SU-DHL-6 (cell line): ENCODE measurements around the gene ARHGAP28.

Experiments used
- H2AFZ ChIP-seq: fragments of 200-600 bp; sonication (generic); 2 replicates; pipeline ENCODE4 v1.6.1; 2014; ENCODE audit warnings: low read depth, mild to moderate bottlenecking, moderate library complexity, mixed read lengths, antibody characterized with exemption, low read length; ENCODE audit not compliant: severe bottlenecking
- H3F3A ChIP-seq: fragments of 200-600 bp; shearing (Covaris generic); 2 replicates; pipeline ENCODE4 v1.6.0; 2016; ENCODE audit warnings: antibody characterized with exemption, mild to moderate bottlenecking; ENCODE audit not compliant: insufficient read depth
- H3K27ac ChIP-seq: fragments of 200-600 bp; sonication (generic); 2 replicates; pipeline ENCODE4 v1.5.1; 2016; ENCODE audit warnings: low read depth, mild to moderate bottlenecking, low read length, moderate library complexity, mixed read lengths
- H3K27me3 ChIP-seq: fragments of 200-600 bp; sonication (generic), shearing (Covaris generic); 2 replicates; pipeline ENCODE4 v1.6.0; 2014; ENCODE audit warnings: mild to moderate bottlenecking, low read length
- H3K36me3 ChIP-seq: fragments of 200-600 bp; sonication (generic); 2 replicates; pipeline ENCODE4 v1.6.1; 2014; ENCODE audit warnings: mild to moderate bottlenecking, low read length, mixed read lengths
- H3K4me2 ChIP-seq: fragments of 300-600, 200-600 bp; shearing (Covaris generic), sonication (generic); 2 replicates; pipeline ENCODE4 v1.6.0; 2014; ENCODE audit warnings: low read length, low read depth, mild to moderate bottlenecking; ENCODE audit not compliant: poor library complexity, severe bottlenecking
- H3K4me3 ChIP-seq: fragments of 200-600 bp; sonication (generic); 2 replicates; pipeline ENCODE4 v1.5.1; 2014; ENCODE audit warnings: antibody characterized with exemption, low read length, mild to moderate bottlenecking, mixed read lengths; ENCODE audit not compliant: insufficient read depth, poor library complexity, severe bottlenecking
- H3K79me2 ChIP-seq: fragments of 200-600 bp; sonication (generic); 2 replicates; pipeline ENCODE4 v1.6.1; 2014; ENCODE audit warnings: mild to moderate bottlenecking, low read length, moderate library complexity; ENCODE audit not compliant: insufficient read depth
- H3K9ac ChIP-seq: fragments of 200-600 bp; sonication (generic); 2 replicates; pipeline ENCODE4 v1.7.0; 2014; ENCODE audit warnings: mild to moderate bottlenecking, low read length
- H3K9me2 ChIP-seq: fragments of 200-600 bp; sonication (generic); replicated peaks from 2 replicates; pipeline ENCODE4 v1.6.1; 2014; ENCODE audit warnings: low read length; ENCODE audit not compliant: insufficient read depth
- H3K9me3 ChIP-seq: fragments of 200-600 bp; sonication (generic); 2 replicates; pipeline ENCODE4 v1.6.1; 2014; ENCODE audit warnings: low read length, mixed read lengths; ENCODE audit not compliant: insufficient read depth
- H4K20me1 ChIP-seq: fragments of 200-600 bp; sonication (generic); 2 replicates; pipeline ENCODE4 v1.6.1; 2014; ENCODE audit warnings: low read depth, mild to moderate bottlenecking, antibody characterized with exemption, low read length, moderate library complexity, mixed read lengths
- EZH2phosphoT487 ChIP-seq: fragments of 200-600 bp; sonication (generic), shearing (Covaris generic); conservative IDR thresholded peaks from 2 replicates; pipeline ENCODE4 v1.6.1; 2018; ENCODE audit warnings: mild to moderate bottlenecking, antibody characterized with exemption, low read length, moderate library complexity, mixed read lengths
- TF ChIP-seq, protein P1 (sequence below): fragments of 200-600 bp; sonication (generic); IDR thresholded peaks from one replicate; pipeline ENCODE4 v1.5.1; 2017; ENCODE audit warnings: antibody characterized with exemption, mild to moderate bottlenecking, low read length, moderate library complexity; ENCODE audit not compliant: insufficient read depth, poor library complexity, severe bottlenecking

ARHGAP28 gene

GRCh38 chr18:6879508-6880195, 150.1 kb downstream of the ARHGAP28 start:
- Histone ChIP-seq H3F3A (no peaks in the 10 kb centered on the region), H3K4me2 (no peak overlapping the region), H3K79me2 (no peaks in the 10 kb centered on the region), H2AFZ (no peak overlapping the region), H4K20me1 (no peaks in the 10 kb centered on the region), H3K9me3 (no peaks in the 10 kb centered on the region), H3K9me2 (no peaks in the 10 kb centered on the region), H3K27ac (no peak overlapping the region), H3K9ac (no peak overlapping the region), H3K36me3 (no peaks in the 10 kb centered on the region), H3K27me3 (no peaks in the 10 kb centered on the region), H3K4me3 (no peak overlapping the region)
- TF ChIP-seq, protein P1, sequence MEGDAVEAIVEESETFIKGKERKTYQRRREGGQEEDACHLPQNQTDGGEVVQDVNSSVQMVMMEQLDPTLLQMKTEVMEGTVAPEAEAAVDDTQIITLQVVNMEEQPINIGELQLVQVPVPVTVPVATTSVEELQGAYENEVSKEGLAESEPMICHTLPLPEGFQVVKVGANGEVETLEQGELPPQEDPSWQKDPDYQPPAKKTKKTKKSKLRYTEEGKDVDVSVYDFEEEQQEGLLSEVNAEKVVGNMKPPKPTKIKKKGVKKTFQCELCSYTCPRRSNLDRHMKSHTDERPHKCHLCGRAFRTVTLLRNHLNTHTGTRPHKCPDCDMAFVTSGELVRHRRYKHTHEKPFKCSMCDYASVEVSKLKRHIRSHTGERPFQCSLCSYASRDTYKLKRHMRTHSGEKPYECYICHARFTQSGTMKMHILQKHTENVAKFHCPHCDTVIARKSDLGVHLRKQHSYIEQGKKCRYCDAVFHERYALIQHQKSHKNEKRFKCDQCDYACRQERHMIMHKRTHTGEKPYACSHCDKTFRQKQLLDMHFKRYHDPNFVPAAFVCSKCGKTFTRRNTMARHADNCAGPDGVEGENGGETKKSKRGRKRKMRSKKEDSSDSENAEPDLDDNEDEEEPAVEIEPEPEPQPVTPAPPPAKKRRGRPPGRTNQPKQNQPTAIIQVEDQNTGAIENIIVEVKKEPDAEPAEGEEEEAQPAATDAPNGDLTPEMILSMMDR, result no peak
- no peak for TF ChIP-seq EZH2phosphoT487

DNA sequence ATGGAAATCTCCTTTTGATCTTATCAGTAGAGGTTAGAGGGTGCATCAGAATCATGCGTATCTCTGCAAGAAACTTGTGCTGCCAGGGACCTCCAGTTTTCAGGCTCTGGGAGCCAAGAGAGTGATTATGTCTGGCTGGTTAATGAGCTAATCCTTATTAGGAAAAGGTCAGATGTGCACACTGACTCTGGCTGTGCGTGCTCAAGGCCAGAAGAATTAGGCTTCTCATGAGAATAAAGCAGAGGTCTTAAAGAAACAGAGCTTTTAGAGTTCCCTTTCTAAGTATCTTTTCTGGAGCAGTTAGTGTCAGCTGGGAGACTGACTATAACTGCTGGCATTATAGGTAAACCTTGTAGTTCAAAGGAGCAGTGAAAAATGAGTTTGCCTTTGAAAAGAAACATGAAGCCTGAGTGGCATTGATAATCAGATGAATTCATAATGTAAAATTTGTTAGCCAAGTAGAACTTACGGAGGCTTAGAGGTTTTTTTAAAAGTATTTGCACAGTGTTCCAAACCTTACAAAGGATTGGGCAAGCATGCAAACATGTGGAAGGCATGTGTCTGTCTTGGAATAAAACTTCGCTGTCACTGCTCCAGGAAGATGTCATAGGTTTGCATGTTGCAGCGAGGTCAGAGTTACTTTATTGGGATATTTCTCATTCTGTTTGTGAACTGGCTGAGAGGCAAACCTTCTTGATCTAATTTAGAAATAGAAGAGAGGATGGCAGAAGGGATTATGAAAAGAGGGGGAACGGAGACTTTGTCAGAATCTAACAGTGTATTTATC, 151.7 kb downstream of the ARHGAP28 start:
- Histone ChIP-seq H3K27me3 (no peaks in the 10 kb centered on the region), H3F3A (no peaks in the 10 kb centered on the region), H3K9me3 (no peaks in the 10 kb centered on the region), H3K36me3 (no peaks in the 10 kb centered on the region), H3K4me3 (no peak overlapping the region), H3K9ac (no peak overlapping the region), H4K20me1 (no peaks in the 10 kb centered on the region), H3K9me2 (no peaks in the 10 kb centered on the region), H3K4me2 (no peak overlapping the region), H2AFZ (no peak overlapping the region), H3K79me2 (no peaks in the 10 kb centered on the region), H3K27ac (no peak overlapping the region)
- TF ChIP-seq, protein P1, result no peak
- TF ChIP-seq EZH2phosphoT487, result no peak

DNA sequence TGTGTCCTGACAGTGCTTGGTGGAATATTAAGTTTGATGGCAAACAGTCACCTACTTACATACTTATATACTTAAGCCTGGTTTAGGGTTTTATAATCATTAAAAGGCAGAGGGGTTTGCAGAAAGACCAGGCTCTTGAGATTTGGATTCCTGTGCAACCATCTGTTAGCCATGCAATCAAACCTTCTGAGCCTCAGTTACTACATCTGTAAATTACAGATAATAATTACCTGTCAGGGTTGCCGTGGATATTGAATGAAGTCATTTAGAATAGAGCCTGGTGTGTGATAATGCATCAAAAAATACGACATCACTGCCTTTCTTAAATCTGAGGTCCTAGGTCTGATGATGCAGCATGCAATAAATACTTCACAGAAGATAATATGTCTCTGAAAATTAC, 152.9 kb downstream of the ARHGAP28 start:
- Histone ChIP-seq H2AFZ (no peak overlapping the region), H3K79me2 (no peaks in the 10 kb centered on the region), H3K4me2 (no peak overlapping the region), H3K9me3 (no peaks in the 10 kb centered on the region), H3K9me2 (no peaks in the 10 kb centered on the region), H3K9ac (no peak overlapping the region), H3K27me3 (no peaks in the 10 kb centered on the region), H3F3A (no peaks in the 10 kb centered on the region), H3K27ac (no peak overlapping the region), H3K36me3 (no peaks in the 10 kb centered on the region), H4K20me1 (no peaks in the 10 kb centered on the region), H3K4me3 (no peak overlapping the region)
- no peak for TF ChIP-seq EZH2phosphoT487
- TF ChIP-seq, protein P1, result no peak
